Neuron (in vitro differentiated cells): ENCODE results near the gene PAQR9.

Experiments used
- H2AFZ ChIP-seq: one replicate; pipeline ENCODE4 v1.6.1; 2013; ENCODE audit warnings: low read depth, mild to moderate bottlenecking, inconsistent platforms, low read length, moderate library complexity
- H3K27me3 ChIP-seq: one replicate; pipeline ENCODE4 v1.6.1; 2013; ENCODE audit warnings: low read length; ENCODE audit not compliant: insufficient read depth
- H3K36me3 ChIP-seq: one replicate; pipeline ENCODE4 v1.6.1; 2013; ENCODE audit warnings: low read length; ENCODE audit not compliant: insufficient read depth
- H3K4me1 ChIP-seq: one replicate; pipeline ENCODE4 v1.6.1; 2013; ENCODE audit warnings: low read length; ENCODE audit not compliant: insufficient read depth
- H3K4me3 ChIP-seq: 2 replicates; pipeline ENCODE4 v1.5.1; 2013; ENCODE audit warnings: mild to moderate bottlenecking, low read length, moderate library complexity
- H3K9me3 ChIP-seq: one replicate; pipeline ENCODE4 v1.6.1; 2013; ENCODE audit warnings: low read length

The PAQR9 gene

GRCh38 chr3:142952272-142953193, 10.9 kb downstream of the PAQR9 start:
- Histone ChIP-seq H3K36me3 (no peaks in the 10 kb centered on the region), H3K4me3 (no peak overlapping the region), H3K9me3 (no peaks in the 10 kb centered on the region), H3K4me1 (no peaks in the 10 kb centered on the region), H3K27me3 (peaks cover 4% of the 10 kb centered on the region), H2AFZ (no peak overlapping the region)

GRCh38 chr3:142951794-142952193, 11.7 kb downstream of the PAQR9 start:
- Histone ChIP-seq H3K4me1 (no peaks in the 10 kb centered on the region), H3K36me3 (no peaks in the 10 kb centered on the region), H2AFZ (no peak overlapping the region), H3K4me3 (no peak overlapping the region), H3K27me3 (peaks cover 4% of the 10 kb centered on the region), H3K9me3 (no peaks in the 10 kb centered on the region)

DNA sequence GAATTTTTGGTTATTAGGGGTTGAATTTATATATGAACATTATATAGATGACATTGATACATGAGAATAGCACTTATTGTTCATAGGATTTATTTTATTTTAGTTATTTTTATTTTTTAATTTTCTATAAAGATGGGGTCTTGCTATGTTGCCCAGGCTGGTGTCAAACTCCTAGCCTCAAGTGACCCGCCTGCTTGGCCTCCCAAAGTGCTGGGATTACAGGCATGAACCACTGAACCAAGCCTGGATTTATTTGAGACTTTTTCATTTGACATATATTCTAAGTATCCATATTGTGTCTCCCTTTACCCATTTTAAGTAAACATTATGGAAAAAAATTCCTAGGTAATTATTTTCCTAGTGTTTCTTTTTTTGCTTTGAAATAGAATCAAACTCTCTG, 12.5 kb downstream of the PAQR9 start:
- Histone ChIP-seq H2AFZ (no peak overlapping the region), H3K4me1 (no peaks in the 10 kb centered on the region), H3K4me3 (no peak overlapping the region), H3K9me3 (no peaks in the 10 kb centered on the region), H3K27me3 (no peaks in the 10 kb centered on the region), H3K36me3 (no peaks in the 10 kb centered on the region)

DNA sequence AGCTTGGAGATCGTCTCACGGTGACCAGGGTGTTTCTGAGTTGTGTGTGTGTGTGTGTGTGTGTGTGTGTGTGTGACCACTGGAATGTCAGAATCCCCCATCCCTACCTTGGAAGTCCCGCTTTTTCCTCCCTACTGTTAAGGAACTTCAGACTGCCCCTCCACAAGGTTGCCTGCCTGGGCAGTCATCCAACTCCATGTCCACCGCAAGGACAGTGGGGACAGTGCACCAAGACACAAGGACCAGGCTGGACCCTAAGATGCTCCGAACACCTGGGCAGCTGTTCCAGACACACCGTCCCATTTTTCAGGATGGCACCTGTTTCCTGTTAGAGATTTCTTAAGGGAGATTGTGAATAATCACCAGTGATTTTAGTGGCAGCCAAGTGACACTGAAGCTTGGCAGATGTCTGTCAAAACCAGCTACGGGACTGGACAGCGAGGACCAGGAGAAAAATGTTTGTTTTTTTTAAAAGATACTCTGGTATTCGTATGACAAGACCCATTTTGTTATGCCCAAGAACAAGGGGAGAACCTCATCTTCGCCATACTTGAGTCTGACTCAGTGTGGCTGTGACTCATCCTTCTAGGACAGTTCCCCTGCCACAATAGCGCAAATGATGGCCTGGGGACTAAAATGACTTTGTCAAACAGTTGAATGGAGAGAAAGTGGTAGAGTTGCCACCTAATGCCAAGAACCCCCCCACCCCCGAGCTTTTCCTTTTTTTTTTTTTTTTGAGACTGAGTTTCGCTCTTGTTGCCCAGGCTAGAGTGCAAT, 15.5 kb downstream of the PAQR9 start:
- Histone ChIP-seq H3K36me3 (no peaks in the 10 kb centered on the region), H2AFZ (no peak overlapping the region), H3K9me3 (no peaks in the 10 kb centered on the region), H3K4me1 (no peaks in the 10 kb centered on the region), H3K4me3 (no peak overlapping the region), H3K27me3 (no peaks in the 10 kb centered on the region)

DNA sequence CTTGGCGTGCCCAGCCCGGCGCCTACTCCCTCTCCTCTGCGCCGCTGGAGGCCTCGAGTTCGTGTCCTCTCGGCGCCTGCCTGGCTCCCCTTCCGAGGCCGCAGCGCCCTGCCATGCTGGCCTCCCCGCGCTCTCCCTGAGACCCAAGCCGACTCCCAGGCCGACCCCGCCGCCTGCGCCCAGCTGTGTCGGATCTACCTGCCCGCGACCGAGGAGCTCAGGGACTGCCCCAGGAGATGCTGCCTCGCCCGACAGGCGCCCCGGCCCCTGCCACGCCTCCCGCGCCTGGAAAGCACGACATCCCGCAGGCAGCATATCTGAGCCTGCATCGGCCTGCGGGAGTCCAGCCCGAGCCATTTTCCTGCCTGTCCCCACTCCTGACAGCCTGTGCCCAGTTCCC, 16.1 kb downstream of the PAQR9 start:
- H3K4me1 ChIP-seq: no peaks in the 10 kb centered on the region
- H3K27me3 ChIP-seq: no peaks in the 10 kb centered on the region
- H3K36me3 ChIP-seq: no peaks in the 10 kb centered on the region
- H3K4me3 ChIP-seq: no peak overlapping the region
- H2AFZ ChIP-seq: no peak overlapping the region
- no peaks in the 10 kb centered on the region for H3K9me3 ChIP-seq

DNA sequence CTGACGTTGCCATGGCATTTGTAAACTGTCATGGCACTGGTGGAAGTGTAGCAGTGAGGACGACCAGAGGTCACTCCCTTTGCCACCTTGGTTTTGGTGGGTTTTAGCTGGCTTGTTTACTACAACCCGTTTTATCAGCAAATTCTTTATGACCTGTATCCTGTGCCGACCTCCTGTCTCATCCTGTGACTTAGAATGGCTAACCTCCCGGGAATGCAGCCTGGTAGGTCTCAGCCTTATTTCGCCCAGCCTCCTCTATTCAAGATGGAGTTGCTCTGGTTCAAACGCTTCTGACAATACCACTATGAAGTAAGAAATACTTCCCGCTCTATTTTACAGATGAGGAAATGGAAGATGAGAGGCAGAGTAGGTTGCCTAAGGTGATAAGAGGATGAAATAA, 16.6 kb downstream of the PAQR9 start:
- H3K9me3 ChIP-seq: no peaks in the 10 kb centered on the region
- H3K36me3 ChIP-seq: no peaks in the 10 kb centered on the region
- no peak overlapping the region for H3K4me3 ChIP-seq
- no peaks in the 10 kb centered on the region for H3K27me3 ChIP-seq
- no peak overlapping the region for H2AFZ ChIP-seq
- no peaks in the 10 kb centered on the region for H3K4me1 ChIP-seq

- no peaks in the 10 kb centered on the region for H3K36me3 ChIP-seq
- H3K27me3 ChIP-seq: peaks cover 7% of the 10 kb centered on the region
- H2AFZ ChIP-seq: no peak overlapping the region
- no peaks in the 10 kb centered on the region for H3K9me3 ChIP-seq
- no peak overlapping the region for H3K4me3 ChIP-seq
- no peaks in the 10 kb centered on the region for H3K4me1 ChIP-seq
Measured at GRCh38 chr3:142945023-142945422, 18.5 kb downstream of the PAQR9 start.

GRCh38 chr3:142944342-142944741, 19.1 kb downstream of the PAQR9 start:
- Histone ChIP-seq H3K27me3 (peaks cover 9% of the 10 kb centered on the region), H3K9me3 (no peaks in the 10 kb centered on the region), H3K4me3 (no peak overlapping the region), H3K4me1 (no peaks in the 10 kb centered on the region), H2AFZ (no peak overlapping the region), H3K36me3 (no peaks in the 10 kb centered on the region)

DNA sequence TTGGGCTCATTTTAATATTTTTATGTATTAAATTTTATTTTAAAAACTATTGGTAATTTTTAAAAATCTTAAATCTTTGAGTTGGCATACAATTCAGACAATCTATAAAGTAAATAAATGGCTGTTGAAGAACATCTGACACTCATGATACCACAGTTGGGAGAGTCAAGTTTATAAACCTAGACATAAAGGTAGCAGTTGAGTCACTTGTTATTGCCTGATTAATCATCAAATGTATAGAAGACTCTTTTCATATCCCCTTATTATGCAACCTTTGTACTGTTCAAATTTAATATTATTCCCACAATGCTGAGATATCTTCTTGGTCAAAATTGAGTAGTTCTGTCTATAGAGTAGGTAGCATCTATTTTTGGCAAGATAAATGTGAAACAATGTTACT, 19.6 kb downstream of the PAQR9 start:
- H2AFZ ChIP-seq: no peak overlapping the region
- H3K27me3 ChIP-seq: peaks cover 9% of the 10 kb centered on the region
- no peaks in the 10 kb centered on the region for H3K4me1 ChIP-seq
- no peak overlapping the region for H3K4me3 ChIP-seq
- H3K9me3 ChIP-seq: no peaks in the 10 kb centered on the region
- no peaks in the 10 kb centered on the region for H3K36me3 ChIP-seq

GRCh38 chr3:142943349-142943748, 20.1 kb downstream of the PAQR9 start:
- Histone ChIP-seq H3K4me1 (no peaks in the 10 kb centered on the region), H3K4me3 (no peak overlapping the region), H3K9me3 (no peaks in the 10 kb centered on the region), H2AFZ (no peak overlapping the region), H3K27me3 (peaks cover 9% of the 10 kb centered on the region), H3K36me3 (no peaks in the 10 kb centered on the region)

DNA sequence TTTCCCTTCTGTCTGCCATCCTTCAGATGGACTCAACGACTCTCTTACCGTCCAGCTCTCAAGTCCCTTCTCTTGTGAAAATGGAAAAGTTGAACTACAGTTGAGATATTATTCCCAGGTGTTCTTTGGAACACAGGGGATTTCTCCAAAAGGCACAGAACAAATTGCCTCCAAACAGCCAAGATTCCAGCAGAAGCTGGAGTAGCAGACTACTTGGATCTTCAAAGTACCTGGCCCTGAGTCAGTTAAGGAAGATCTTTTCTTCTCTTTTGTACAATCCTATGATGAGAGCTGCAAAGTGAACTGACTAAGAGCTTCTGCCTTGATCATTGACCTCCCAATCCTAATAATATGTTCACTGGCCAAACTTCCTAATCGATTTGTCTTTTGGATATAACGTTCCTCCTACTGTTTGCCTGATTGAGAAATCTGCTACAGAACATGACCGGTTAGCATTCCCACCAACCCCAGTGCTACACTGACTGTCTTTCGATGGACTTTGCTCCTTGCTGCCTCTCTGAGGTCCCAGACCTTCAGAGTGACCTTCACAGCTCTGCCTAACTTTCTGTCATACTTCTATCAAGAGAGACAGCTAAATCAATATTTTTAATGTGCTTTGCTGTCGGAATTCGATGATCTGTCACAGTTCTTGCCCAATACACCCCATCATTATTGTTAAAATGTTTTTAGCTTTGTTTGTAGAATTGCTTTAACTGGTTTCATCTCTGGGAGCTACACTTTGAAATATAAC, 21.9 kb downstream of the PAQR9 start:
- H3K4me3 ChIP-seq: no peak overlapping the region
- peaks cover 9% of the 10 kb centered on the region for H3K27me3 ChIP-seq
- H3K4me1 ChIP-seq: no peaks in the 10 kb centered on the region
- H3K9me3 ChIP-seq: no peaks in the 10 kb centered on the region
- no peaks in the 10 kb centered on the region for H3K36me3 ChIP-seq
- H2AFZ ChIP-seq: no peak overlapping the region

- Histone ChIP-seq H2AFZ (no peak overlapping the region), H3K27me3 (peaks cover 9% of the 10 kb centered on the region), H3K36me3 (no peaks in the 10 kb centered on the region), H3K4me3 (no peak overlapping the region), H3K4me1 (no peaks in the 10 kb centered on the region), H3K9me3 (no peaks in the 10 kb centered on the region)
Measured at GRCh38 chr3:142940472-142940871, 23.0 kb downstream of the PAQR9 start.

DNA sequence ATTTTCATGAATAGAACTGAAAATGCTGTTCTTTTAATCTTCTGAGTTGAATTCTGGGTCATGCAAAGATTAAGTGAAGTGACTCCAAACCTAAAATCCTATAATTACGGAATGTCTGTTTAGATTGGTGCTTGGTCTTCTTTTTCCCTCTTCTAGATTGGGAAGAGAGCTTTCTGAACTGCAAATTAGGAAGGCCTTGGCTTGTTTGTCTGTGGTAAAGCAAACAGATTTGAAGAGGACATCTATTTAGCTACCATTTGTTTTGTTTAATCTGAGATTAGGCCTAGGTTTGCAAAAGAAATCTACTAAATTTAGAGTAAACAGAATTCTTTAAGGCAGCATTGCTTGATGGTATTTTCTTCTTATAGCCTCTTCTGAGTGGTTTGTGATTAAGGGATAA, 23.5 kb downstream of the PAQR9 start:
- H3K27me3 ChIP-seq: peaks cover 9% of the 10 kb centered on the region
- H3K4me3 ChIP-seq: no peak overlapping the region
- H3K9me3 ChIP-seq: no peaks in the 10 kb centered on the region
- no peak overlapping the region for H2AFZ ChIP-seq
- H3K4me1 ChIP-seq: no peaks in the 10 kb centered on the region
- H3K36me3 ChIP-seq: no peaks in the 10 kb centered on the region
